ENCODE data around the gene SNRPA1.

GRCh38 chr15:101288905-101289513 is 6.0 kb downstream of the SNRPA1 start:
- TF ChIP-seq CTCF (IDR thresholded peaks at IDR 0.05; ENCODE audit: extremely low read depth in 1 of 2, insufficient read depth in 1 of 2, low read depth in 1 of 2, low read length in 2 of 2) (peak; percentile 46 to 57), POLR2A (IDR thresholded peaks at IDR 0.05; ENCODE audit: low read depth, low read length) (no peak)

Data from endothelial cell of umbilical vein (primary cell).